Germinal center (tissue), 1 donor: ENCODE measurements around the gene HOXA3.

ENCODE experiments used
- DNase-seq: peaks from one replicate; pipeline ENCODE4 v3.0.0; 2012; ENCODE audit warnings: mixed read lengths, low spot score

The HOXA3 gene

DNA sequence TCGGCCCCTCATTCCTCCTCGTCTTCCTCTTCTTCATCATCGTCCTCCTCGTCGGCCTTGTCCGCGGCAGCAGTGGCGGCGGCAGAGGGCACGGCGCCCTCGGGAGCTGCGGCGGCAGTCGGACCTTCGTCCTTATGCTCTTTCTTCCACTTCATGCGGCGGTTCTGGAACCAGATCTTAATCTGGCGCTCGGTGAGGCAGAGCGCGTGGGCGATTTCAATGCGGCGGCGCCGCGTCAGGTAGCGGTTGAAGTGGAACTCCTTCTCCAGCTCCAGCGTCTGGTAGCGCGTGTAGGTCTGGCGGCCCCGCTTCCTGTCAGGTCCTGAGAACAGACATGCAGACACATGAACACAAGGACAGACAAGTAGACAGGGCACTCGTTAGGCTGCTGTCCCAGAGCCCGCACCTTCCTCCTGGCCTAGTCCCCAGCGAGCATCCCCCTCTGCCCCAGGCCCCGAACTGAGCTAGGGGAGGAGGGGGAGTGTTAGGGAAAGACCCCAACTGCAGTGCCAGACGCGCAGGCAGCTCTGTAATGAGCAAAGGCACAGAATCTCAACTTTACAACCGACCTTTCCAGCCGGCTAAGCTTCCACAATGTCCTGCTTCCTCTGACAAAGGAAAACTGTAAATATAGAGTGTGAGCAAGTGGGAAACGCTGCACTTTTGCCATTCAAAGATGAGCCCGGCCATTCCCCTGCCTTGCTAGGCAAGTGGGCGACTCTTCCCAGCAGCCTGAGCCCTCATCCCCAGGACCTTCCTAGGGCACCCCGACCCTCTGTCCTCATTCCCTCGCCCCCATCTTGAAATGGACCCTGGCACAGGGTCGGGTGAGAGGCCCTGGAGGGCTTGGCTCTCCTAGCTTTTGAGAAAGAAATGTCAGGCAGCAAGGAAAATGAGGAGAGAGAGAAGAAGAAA lies 2.8 kb upstream of the HOXA3 start:
- DNase-seq: no peak

DNA sequence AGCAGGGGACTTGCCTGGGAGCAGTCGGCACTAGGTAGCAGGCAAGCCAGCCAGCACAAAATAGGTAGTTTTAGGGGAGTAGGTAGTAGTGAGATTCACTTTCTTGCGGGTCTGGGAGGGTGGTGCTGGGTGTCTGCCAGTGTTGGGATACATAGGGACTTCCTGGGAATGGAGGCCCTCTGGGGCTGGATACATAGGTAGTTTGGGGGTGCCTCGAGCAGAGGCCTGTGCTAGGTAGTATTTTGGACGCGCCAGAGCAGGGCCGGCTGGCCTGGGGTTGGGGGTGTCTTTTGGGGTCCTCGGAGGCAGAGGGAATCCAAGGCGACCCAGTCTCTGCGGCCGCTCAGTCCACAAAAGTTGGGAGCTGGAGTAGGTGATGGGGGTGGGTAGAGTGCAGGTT lies 2.0 kb upstream of the HOXA3 start:
- no peak for DNase-seq

DNA sequence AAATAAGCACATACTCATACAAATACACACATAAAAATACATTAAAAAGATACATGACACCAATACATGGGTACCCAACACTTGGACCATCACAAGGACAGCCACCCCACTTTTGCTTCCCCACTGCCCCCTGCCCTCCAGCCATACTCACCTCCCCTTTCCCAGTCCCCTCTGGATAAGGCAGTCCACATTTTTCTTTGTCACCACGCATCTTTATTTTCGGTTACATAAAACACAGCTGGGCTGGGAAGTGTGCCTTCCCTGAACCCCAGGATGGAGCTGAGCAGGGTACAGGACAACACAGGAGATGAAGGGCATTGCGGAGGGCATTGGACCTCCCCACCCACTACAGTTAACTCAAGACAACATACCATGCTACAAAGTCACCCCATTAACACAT lies 1.1 kb upstream of the HOXA3 start:
- DNase-seq: no peak

DNA sequence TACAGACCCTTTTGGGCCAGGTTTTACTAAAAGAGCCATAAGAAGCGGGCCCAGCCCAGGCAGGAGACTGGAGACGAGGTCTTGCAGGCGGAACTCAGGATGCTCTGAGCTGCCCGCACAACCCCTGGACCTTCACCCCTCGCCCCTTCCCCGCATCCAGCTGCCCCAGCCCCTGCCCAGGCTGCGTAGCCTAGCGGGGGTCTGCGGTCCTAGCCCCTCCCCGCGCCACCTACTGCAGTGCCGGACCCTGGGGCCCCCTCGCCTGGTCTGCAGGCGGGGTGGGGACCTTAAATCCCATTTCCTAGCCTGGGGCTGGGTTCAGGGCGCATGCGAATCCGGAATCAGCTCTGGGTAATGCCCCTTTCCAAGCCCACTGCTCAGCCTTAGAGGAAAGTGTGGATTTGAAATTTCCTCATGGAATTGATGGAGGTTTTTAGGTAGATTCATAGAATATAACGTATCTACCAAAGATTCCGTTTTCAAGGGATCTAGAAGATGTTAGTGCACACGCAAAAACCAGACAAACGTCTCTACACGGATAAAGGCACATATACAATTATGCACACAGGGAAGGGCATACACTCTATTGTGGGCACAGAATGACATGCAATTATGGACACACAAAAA lies 546 bp upstream of the HOXA3 start:
- no peak for DNase-seq

DNA sequence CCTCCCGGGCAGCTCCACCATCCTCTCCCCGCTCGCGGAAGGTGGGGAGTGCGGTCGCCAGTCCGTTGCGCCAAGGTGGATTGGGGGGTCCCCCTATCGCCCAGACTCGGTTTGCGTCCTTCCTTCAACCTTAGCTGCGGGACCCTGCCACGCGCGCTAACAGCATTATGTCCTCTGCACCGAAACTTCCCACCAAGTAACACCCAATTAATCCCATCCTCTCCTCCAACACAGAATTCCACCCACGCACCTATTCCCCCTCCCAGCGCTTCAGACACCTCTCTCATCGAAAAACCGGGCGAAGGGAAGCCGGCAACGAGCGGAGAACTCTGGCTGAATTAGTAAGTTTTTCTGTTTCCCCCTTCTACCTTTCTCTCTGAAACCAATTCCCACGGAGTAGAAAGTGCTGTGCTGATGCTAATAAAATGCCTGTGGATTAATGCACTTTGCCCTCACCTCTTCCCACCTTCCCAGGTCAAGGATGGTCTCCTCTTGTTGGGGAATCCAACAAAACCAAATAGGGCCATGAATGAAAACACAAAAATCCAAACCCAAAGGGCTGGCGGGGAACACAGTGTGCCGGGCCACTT lies 947 bp downstream of the HOXA3 start:
- no peak for DNase-seq

DNA sequence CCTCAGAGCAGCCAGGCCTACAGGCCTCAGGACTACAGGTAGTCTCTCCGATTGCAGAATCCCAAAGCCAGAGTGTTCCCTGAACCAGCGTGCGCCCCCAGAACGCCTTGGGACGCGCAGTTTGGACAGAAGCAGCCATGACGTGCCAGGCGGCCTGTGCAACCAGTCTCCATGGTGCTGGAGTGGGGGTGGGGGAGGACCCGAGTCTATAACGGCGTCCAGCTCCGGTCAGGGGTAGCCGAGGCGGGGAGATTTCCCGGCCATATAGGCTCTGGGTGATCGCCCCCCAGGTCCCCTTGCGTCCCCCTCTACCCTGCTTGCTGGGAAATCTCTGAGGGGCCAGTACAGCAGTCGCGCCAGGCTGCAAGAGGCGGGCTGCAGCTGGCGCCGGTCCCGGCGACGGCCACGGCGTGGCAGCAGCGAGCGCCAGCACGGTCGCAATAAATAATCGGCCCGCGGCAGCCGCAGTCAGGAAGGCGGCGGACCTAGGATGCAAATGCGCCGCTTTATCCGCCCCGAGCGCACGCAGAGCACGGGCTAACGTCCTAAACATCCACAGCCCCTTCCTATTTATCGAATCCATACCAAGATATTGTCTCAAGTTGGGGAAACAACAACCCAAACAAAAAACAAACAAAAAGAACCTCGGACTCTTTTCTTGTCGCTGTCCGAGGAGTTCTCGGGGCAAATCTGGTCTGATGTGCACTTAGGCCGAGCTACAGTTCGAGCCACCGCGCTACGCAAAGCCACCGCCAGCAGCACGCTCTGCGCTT lies 1.6 kb downstream of the HOXA3 start:
- peak; percentile 88 for DNase-seq

DNA sequence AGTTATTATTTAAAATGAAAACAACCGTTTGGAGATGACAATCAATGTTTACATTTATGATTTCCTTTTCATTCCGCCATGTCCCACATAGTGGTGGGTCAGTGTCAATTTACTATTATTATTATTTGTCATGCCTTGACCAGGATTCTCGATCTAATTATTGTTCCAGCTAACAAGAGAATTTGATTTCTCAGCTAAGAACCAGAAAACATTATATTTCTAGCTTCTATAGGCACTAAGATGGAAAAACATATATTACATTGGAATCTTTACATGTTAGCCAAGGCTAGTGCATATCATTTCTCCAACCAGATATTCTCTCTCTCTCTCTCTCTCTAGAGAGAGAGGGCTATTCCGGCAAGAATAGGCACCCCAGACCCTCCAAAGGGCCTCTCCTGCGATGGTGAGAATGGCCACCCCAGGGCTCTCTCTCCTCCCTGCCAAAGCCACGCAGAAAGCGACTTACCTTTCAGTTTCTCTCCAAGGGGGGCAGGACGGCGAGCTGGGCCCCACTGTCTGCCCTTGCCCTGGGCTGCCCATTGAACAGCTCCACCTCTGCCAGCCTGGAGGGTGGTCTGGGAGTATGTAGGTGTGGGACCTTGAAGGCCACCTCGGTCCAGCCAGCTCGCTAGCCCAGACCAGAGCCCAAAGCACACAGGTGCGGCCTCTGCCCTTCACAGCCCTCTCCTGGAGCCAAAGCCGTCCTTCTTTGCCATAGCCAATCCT lies 2.4 kb downstream of the HOXA3 start:
- DNase-seq: no peak

DNA sequence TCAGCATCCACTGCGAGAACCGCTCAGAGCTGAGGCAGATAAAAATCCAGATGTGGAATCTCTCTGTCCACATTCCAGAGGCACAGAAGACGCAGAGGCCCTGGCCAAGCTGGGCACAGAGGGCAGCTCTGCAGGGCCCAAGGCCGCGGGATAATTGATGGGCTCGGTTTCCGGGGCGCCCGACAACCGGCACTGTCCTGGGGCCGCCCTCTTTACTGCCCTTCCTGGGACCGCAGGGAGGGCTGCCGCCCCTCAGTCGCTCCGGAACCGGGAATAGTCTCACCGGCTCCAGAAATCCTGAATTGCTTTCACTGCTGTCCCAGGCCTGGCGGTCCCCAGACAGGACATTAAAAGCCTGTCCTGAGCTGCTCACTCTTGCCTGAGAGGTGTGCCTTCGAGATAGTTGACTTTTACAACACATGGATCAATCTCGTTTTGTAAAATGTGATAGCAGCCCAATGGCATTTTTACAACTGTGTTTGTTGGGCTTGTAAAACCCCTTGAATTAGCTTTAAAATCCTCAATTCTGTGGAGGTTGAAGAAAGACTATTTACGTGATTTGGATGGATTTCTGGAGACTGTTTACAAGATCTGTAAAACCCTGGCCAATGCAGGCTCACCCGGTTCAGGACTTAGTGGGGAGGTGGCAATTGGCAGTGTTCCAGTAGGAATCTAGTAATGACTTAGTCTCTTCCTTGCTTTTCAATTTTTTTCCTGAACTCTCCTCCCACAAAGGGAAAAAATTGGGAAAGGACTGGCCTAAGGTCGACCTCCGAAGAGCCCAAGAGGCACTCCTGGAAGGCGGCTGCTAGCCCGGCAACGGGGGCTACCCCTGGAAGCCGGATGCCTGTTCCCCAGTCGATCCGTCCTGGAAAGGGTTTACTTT lies 3.4 kb downstream of the HOXA3 start:
- no peak for DNase-seq

DNA sequence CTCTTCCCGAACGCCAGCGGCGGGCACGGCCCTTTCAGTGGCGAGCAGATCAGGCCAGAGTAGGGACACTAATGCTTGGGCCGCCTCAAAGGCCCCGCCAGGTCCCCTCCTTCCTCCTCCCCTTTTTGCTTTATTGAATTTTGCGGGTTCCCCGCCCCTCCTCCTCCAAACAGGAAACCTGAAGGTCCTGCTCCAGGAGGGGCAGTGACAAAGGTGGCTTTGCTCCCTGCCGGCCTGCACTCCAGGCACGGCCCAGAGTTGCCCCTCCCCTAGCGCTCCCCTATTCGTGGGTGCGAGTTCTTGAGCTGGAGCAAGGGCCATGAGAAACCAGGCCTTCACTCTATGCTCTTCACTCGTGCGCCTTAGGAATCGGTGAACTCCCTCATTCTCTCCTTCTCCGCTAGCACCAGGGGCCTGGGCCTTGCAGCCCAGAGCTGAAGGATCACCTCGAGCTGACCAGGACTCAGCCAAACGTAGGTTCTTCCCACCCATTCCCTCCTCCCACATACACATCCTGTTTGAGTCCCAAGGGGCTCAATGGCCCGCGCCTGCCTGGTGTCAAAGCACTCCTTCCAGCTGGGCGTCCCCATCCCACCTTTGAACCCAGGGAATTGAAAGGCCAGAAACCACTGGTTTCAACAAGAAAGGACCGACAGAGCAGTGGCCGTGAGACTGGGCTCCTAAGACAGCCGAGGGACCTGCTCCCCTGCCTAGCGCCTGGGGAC lies 4.2 kb downstream of the HOXA3 start:
- DNase-seq: no peak

DNA sequence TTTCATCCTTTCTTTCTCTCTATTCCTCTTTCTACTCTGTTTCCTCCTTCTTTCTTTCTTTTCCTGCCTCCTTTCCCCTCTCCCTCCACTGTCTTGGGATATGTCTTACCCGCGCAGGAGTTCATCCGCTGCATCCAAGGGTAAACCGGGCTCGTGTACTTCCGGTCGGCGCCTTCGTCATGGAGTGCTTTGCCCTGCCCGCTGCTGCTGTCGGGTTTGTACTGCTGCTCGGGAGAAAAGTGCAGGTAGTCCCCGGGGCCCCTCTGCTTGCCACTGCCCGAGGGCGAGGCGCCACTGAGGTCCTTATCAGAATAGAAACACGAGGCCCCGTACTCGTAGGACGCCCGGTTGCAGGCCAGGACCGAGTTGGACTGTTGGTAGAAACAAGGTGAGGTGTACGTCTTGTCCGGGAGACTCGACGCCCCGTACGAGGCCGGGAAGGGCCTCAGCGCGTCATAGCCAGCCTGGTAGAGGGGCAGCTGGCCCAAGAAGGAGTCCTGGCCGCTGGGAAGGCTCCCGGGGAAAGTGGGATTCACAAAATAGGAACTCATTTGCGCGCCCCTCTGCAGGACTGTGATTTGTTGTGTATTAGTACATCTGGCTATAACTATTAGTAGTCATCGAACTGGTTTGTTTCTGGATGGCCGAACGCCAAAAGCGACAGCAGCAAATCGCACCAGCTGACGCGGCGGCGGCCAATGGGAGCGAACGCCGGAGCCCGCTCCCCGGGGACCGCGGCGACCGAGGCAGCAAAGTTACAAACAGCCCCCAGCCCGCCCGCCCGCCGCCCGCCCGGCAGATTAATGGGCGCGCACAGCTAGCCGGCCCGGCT lies 5.0 kb downstream of the HOXA3 start, which contains the start of gene HOXA6:
Gene HOXA6 (minus strand): TSS at position 576 of the 832 bp plus-strand sequence. CDS start 25 bp downstream, at position 551.
- DNase-seq: no peak

DNA sequence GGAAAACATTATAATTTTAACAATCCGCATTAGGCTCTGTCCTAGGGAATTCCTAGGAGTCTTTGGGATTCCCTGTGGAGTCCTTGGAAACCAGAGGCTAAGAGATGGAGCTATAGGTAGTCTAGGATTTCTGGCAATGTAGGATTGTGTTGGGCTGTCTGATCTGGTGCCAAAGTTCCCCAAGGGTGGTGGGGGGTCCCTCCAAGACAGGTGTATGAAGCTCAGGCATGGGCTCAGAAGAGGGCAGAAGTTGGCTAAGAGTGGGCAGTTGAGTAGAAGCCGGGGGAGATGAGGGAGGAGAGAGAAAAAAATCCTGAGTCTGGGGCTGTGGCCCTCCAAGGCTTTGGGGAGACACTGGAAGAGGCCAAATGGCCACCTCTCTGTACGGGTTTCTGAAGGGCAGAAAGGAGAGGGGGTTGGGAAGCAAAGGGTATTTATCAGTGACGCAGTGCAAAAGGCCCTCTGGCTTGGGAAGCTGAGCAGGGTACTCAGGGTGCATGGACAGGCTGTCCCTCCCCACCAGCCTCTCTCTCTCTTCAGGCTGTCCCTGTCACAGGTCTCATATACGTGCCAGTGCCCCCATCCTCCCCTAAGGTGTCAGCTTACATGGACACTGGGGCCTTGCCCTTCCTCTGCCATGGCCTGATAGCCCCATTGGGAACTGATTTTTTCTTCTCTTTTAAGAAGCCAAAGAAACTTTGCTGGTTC lies 5.7 kb downstream of the HOXA3 start:
- DNase-seq: no peak

DNA sequence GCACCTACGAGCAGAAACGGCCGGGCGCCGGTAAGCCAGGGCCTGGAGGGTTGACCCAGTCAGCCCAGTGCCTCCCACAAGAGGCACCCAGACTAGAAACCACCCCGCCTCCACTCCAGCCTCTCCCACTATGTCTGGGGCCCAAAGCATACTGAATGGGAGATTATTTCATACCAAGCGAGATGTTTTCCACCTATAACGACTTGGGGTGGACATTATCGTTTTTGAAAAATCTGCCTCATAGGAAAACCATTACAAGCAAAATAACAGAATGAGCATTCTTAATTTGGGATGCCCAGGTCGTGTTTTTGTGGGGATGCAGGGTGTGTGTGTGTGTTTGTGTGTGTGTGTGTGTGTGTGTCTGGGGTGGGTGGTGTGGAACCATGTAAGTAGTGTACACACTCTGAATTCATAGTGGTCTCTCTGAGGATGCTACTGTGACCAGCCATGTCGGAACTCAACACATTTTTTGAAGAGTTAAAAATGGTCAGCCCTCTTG lies 6.4 kb downstream of the HOXA3 start:
- DNase-seq: no peak

DNA sequence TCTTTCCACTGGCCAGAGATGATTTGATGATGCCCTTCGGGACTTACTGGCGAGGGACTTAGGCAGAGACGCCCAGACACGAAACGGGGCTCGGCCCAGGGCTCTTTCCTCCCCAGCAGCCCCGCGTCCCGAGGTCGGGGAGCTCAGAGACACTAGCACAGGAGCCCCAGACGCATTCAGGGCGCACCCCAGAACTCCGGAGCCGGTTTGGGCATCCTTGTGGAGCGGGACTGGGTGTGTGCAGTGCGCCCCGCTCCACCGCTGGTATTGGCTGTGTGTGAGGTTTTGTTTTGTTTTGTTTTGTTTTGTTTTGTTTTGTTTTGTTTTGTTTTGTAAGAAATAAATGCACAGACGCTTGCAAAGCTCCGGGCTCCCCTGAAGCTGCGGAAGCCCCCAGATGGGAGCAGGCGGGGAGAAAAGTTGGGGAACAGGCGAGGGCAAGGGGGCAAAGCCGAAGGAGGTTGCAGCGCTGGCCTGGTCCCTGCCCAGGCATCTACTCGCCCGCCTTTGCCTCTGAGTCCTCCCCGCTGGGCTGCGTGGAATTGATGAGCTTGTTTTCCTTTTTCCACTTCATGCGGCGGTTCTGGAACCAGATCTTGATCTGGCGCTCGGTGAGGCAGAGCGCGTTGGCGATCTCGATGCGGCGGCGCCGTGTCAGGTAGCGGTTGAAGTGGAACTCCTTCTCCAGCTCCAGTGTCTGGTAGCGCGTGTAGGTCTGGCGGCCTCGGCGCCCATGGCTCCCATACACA lies 7.0 kb downstream of the HOXA3 start:
- DNase-seq: no peak

DNA sequence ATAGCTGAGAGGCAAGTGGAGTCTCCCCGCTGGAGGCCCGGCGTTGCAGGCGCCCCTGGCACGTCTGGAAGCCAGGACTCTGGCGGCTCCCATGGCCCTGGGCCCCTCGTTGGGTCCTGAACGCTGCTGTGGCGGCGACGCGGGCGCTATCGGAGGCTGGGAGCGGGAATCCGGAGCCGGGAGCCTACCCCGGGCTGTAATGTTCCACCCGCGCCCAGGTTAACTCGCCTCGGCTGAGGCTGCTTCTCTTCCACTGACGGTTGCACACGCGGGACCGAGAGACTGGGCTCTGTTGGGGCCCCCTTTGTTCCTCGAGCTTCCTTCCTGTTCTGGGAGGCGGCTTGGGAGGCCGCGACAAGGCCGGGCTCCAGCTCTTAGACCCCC lies 7.6 kb downstream of the HOXA3 start:
- DNase-seq: no peak

DNA sequence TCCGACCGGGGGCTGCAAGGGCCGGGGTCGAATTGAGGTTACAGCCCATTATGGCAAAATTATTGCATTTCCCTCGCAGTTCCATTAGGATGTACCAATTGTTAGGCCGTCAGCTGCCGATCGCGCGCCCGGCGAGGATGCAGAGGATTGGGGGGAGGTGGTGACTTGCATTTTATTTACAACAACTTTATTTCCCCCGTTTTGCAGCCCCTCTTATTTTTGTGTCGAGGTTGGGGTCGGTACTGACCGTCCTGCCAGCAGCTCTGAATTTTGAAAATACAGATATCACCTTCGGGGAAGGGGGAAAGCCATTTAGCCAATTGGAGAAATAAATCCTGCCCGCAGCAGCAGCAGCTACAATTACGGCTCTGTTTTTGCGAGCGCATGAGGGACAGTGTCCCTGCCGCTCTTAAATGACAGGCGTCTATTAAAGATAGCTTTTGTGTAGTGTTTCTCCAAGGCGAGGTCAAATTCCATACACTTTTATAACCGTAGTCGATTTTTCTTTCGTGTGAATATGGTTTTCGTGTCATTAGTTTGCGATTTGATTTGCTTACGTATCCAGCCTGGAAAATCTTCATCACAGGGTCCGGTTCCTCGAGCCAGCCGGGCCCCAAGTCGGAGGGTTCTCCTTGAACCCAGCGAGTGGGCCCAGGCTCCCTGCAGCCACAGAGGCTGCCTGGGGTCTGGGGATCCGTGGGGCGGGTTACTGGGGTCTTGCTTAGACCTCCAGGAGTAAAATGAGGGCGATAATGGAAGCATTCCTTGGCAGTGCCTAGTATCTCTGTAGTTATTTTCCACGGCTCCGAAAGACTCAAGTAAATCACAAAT lies 8.2 kb downstream of the HOXA3 start:
- no peak for DNase-seq
